ENCODE measurements around the gene SCUBE2.
"Not testable (repeated sequence)": the region's sequence is repeated elsewhere in the genome, so short reads cannot be mapped to it uniquely, and the experiment has no call there.

The SCUBE2 gene

DNA sequence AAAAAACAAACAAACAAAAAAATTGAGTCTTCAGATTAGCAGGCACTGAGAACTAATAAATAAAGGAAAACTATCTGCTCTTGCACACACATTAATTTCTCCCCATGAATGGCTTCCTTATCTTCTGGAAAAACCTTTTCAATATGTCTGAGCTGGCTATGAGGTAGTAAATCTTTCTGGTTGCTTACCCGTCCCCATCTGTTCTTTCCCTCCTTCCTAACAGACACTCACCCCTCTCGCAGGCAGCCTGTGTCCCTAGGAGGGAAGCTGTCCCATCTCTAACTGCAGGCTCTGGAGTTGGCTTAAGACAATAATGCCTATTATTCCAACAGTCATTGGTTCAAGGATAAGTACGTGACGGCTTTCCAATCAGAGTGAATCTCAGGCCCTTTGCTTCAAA, 8.2 kb upstream of the SCUBE2 start:
- Histone ChIP-seq H3K27ac (no peak overlapping the region), H3K27me3 (ENCODE audit: insufficient read depth, low read depth) (no peaks in the 10 kb centered on the region), H2AFZ (ENCODE audit: low read depth) (no peak overlapping the region), H3K4me3 (IDR thresholded peaks at IDR 0.05; ENCODE audit: insufficient read depth, low read depth, low read length) (no peak overlapping the region), H3K4me1 (ENCODE audit: low read depth, poor library complexity, severe bottlenecking) (no peaks in the 10 kb centered on the region), H3K9ac (no peak overlapping the region), H3K4me2 (no peak overlapping the region), H3K79me2 (ENCODE audit: insufficient read depth, low read depth) (no peaks in the 10 kb centered on the region), H4K20me1 (ENCODE audit: insufficient read depth) (no peaks in the 10 kb centered on the region), H3K36me3 (ENCODE audit: insufficient read depth) (no peaks in the 10 kb centered on the region)
- TF ChIP-seq, protein P1, sequence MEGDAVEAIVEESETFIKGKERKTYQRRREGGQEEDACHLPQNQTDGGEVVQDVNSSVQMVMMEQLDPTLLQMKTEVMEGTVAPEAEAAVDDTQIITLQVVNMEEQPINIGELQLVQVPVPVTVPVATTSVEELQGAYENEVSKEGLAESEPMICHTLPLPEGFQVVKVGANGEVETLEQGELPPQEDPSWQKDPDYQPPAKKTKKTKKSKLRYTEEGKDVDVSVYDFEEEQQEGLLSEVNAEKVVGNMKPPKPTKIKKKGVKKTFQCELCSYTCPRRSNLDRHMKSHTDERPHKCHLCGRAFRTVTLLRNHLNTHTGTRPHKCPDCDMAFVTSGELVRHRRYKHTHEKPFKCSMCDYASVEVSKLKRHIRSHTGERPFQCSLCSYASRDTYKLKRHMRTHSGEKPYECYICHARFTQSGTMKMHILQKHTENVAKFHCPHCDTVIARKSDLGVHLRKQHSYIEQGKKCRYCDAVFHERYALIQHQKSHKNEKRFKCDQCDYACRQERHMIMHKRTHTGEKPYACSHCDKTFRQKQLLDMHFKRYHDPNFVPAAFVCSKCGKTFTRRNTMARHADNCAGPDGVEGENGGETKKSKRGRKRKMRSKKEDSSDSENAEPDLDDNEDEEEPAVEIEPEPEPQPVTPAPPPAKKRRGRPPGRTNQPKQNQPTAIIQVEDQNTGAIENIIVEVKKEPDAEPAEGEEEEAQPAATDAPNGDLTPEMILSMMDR (conservative IDR thresholded peaks at IDR 0.05; ENCODE audit: low read depth, low read length), result no peak

DNA sequence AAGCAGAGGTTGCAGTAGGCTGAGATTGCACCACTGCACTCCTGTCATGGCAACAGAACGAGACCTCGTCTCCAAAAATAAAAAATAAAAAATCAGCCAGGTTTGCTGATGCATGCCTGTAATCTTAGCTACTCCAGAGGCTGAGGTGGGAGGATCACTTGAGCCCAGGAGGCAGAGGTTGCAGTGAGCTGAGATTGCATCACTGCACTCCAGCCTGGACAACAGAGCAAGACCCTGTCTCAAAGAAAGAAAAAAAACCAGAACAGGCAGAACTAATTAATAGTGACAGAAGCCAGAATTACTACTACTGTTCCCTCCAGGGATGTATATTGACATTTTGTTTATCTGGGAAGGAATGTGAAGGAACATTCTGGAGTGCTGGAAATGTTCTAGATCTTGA, 7.1 kb upstream of the SCUBE2 start:
- H3K4me2 ChIP-seq; H3K27ac ChIP-seq; H3K27me3 ChIP-seq (ENCODE audit: insufficient read depth, low read depth); H2AFZ ChIP-seq (ENCODE audit: low read depth); H3K9ac ChIP-seq; H3K79me2 ChIP-seq (ENCODE audit: insufficient read depth, low read depth); H3K36me3 ChIP-seq (ENCODE audit: insufficient read depth); H3K4me1 ChIP-seq (ENCODE audit: low read depth, poor library complexity, severe bottlenecking); H3K4me3 ChIP-seq (IDR thresholded peaks at IDR 0.05; ENCODE audit: insufficient read depth, low read depth, low read length); H4K20me1 ChIP-seq (ENCODE audit: insufficient read depth): not testable (repeated sequence)

DNA sequence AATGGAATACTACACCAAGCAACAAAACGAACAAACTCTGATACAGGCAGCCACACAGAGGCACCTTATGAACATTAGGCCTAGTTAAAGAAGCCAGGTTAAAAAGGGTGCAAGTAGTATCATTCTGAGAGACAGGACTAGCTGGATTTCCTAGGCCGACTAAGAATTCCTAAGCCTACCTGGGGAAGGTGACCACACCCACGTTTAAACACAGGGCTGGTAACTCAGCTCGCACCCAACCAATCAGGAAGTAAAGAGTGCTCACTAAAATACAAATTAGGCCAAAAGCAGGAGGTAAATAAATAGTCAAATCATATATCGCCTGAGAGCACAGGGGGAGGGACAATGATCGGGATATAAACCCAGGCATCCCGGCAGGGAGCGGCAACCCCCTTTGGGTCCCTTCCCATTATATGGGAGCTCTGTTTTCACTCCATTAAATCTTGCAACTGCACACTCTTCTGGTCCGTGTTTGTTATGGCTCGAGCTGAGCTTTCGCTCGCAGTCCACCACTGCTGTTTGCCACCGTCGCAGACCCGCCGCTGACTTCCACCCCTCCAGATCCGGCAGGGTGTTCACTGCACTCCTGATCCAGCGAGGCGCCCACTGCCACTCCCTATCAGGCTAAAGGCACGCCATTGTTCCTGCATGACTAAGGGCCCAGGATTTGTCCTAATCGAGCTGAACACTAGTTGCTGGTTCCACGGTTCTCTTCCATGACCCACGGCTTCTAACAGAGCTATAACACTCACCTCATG, 6.0 kb upstream of the SCUBE2 start:
- H3K27me3 ChIP-seq (ENCODE audit: insufficient read depth, low read depth); H3K27ac ChIP-seq; H3K4me1 ChIP-seq (ENCODE audit: low read depth, poor library complexity, severe bottlenecking); H2AFZ ChIP-seq (ENCODE audit: low read depth); H3K79me2 ChIP-seq (ENCODE audit: insufficient read depth, low read depth); H3K4me2 ChIP-seq; H3K36me3 ChIP-seq (ENCODE audit: insufficient read depth); H3K4me3 ChIP-seq (IDR thresholded peaks at IDR 0.05; ENCODE audit: insufficient read depth, low read depth, low read length); H4K20me1 ChIP-seq (ENCODE audit: insufficient read depth); H3K9ac ChIP-seq: not testable (repeated sequence)

DNA sequence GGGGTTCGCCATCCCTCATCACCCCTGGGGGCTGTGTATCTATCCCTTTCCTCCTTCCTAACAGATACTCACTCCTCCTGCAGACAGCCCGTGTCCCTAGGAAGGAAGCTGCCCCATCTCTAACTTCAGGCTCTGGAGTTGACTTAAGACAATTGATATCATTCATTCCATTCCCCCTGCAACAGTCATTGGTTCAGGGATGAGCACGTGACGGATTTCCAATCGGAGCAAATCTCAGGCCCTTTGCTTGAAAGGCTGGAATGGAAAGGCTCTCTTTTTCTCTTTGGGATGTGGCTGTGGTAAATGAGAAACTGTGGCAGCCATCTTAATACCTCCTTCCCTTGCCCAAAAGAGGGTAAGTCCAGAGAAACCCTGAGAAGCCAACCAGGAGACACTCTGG, 5.0 kb upstream of the SCUBE2 start:
- Histone ChIP-seq H3K9ac (no peak overlapping the region), H3K79me2 (ENCODE audit: insufficient read depth, low read depth) (no peaks in the 10 kb centered on the region), H4K20me1 (ENCODE audit: insufficient read depth) (no peaks in the 10 kb centered on the region), H3K36me3 (ENCODE audit: insufficient read depth) (no peaks in the 10 kb centered on the region), H3K4me2 (no peak overlapping the region), H3K4me1 (ENCODE audit: low read depth, poor library complexity, severe bottlenecking) (no peaks in the 10 kb centered on the region), H2AFZ (ENCODE audit: low read depth) (no peak overlapping the region), H3K4me3 (IDR thresholded peaks at IDR 0.05; ENCODE audit: insufficient read depth, low read depth, low read length) (no peak overlapping the region), H3K27me3 (ENCODE audit: insufficient read depth, low read depth) (no peaks in the 10 kb centered on the region), H3K27ac (no peak overlapping the region)
- TF ChIP-seq, protein P1 (conservative IDR thresholded peaks at IDR 0.05; ENCODE audit: low read depth, low read length), result no peak

DNA sequence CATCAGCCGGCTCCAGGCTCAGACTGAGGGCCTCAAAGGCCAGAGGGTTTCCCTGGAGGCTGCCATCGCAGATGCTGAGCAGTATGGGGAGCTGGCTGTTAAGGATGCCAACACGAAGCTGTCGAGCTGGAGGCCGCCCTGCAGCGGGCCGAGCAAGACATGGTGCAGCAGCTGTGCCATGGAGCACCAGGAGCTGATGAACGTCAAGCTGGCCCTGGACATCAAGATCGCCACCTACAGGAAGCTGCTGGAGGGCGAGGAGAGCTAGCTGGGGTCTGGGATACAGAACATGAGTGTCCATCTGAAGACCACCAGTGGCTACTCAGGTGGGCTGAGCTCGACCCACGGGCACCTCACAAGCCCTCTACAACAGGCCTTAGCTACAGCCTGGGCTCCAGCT, 4.0 kb upstream of the SCUBE2 start:
- Histone ChIP-seq H4K20me1 (ENCODE audit: insufficient read depth) (no peaks in the 10 kb centered on the region), H3K4me1 (ENCODE audit: low read depth, poor library complexity, severe bottlenecking) (no peaks in the 10 kb centered on the region), H3K79me2 (ENCODE audit: insufficient read depth, low read depth) (no peaks in the 10 kb centered on the region), H3K9ac (no peak overlapping the region), H3K4me2 (no peak overlapping the region), H3K27ac (no peak overlapping the region), H3K27me3 (ENCODE audit: insufficient read depth, low read depth) (no peaks in the 10 kb centered on the region), H3K4me3 (IDR thresholded peaks at IDR 0.05; ENCODE audit: insufficient read depth, low read depth, low read length) (no peak overlapping the region), H2AFZ (ENCODE audit: low read depth) (no peak overlapping the region), H3K36me3 (ENCODE audit: insufficient read depth) (no peaks in the 10 kb centered on the region)
- TF ChIP-seq, protein P1 (conservative IDR thresholded peaks at IDR 0.05; ENCODE audit: low read depth, low read length), result no peak

Measured in KMS-11 (cell line).